SK-N-SH (cell line): ENCODE data around the gene COL9A3. TPM values are rescaled to one million over a fixed set of nuclear protein-coding genes. Genes with fewer than 3 reads are reported as not detected.

ENCODE experiments used
- CTCF ChIA-PET: fragments of 300-600, 350-600 bp; formaldehyde crosslinking; extraction: SDS; loops from one replicate; lab custom pipeline; 2021; lab: Yijun Ruan, JAX
- POLR2A ChIA-PET: fragments of 350-600 bp; sonication (Branson Sonifier 250); formaldehyde crosslinking; extraction: SDS; loops from one replicate; lab custom pipeline; 2020; ENCODE audit warnings: antibody characterized with exemption, inconsistent platforms; lab: Yijun Ruan, JAX
- DNase-seq: peaks from one replicate; pipeline ENCODE4 v3.0.0; 2012
- H2AFZ ChIP-seq: fragments of 200-600 bp; sonication (generic); 2 replicates; pipeline ENCODE4 v1.8.1; 2016; ENCODE audit warnings: antibody characterized with exemption, mild to moderate bottlenecking, low read depth
- H3F3A ChIP-seq: fragments of 200-600 bp; sonication (generic); replicated peaks from 2 replicates; pipeline ENCODE3; 2016; ENCODE audit warnings: antibody characterized with exemption, mild to moderate bottlenecking; ENCODE audit not compliant: insufficient read depth
- H3K27ac ChIP-seq, 2 experiments: fragments of 200-500 bp in 1 of 2; fragments of 200-600 bp in 1 of 2; sonication (Bioruptor generic) in 1 of 2; sonication (generic), shearing (Covaris generic) in 1 of 2; 2 replicates each; pipeline versions ENCODE4 v1.5.1 to v1.6.1; 2014 to 2016; ENCODE audit warnings: low read depth in 2 of 2, inconsistent platforms in 1 of 2, low read length in 1 of 2, mild to moderate bottlenecking in 1 of 2, mixed read lengths in 1 of 2
- H3K27me3 ChIP-seq: fragments of 200-600 bp; sonication (generic), shearing (Covaris generic); 2 replicates; pipeline ENCODE4 v1.6.1; 2016; ENCODE audit warnings: mixed run types; ENCODE audit not compliant: insufficient read depth
- H3K36me3 ChIP-seq, 2 experiments: fragments of 200-500 bp in 1 of 2; fragments of 200-600 bp in 1 of 2; sonication (Bioruptor generic) in 1 of 2; sonication (generic) in 1 of 2; replicated peaks in 1 of 2; 2 replicates each; pipeline versions ENCODE3 to v1.5.1; 2014 to 2016; ENCODE audit warnings: low read length in 1 of 2, mild to moderate bottlenecking in 1 of 2; ENCODE audit not compliant: insufficient read depth in 2 of 2, control insufficient read depth in 1 of 2
- H3K4me1 ChIP-seq, 2 experiments: fragments of 200-500 bp in 1 of 2; fragments of 200-600 bp in 1 of 2; sonication (Bioruptor generic) in 1 of 2; sonication (generic), shearing (Covaris generic) in 1 of 2; 2 replicates each; pipeline versions ENCODE4 v1.5.1 to v1.6.1; 2014 to 2016; ENCODE audit warnings: low read depth in 1 of 2, low read length in 1 of 2, mixed run types in 1 of 2; ENCODE audit not compliant: insufficient read depth in 2 of 2, control insufficient read depth in 1 of 2
- H3K4me2 ChIP-seq: fragments of 200-600 bp; sonication (generic), shearing (Covaris generic); 2 replicates; pipeline ENCODE4 v1.6.1; 2017; ENCODE audit warnings: mixed run types
- H3K4me3 ChIP-seq, 2 experiments: fragments of 200-500 bp in 1 of 2; fragments of 200-600 bp in 1 of 2; sonication (Bioruptor generic) in 1 of 2; sonication (generic), shearing (Covaris generic) in 1 of 2; 2 replicates each; pipeline versions ENCODE4 v1.5.1 to v1.8.1; 2014 to 2016; ENCODE audit warnings: low read depth in 2 of 2, inconsistent platforms in 1 of 2, low read length in 1 of 2, mild to moderate bottlenecking in 1 of 2, mixed read lengths in 1 of 2, moderate library complexity in 1 of 2
- H3K79me2 ChIP-seq: fragments of 200-600 bp; sonication (generic); 2 replicates; pipeline ENCODE4 v1.8.1; 2017; ENCODE audit warnings: mild to moderate bottlenecking; ENCODE audit not compliant: insufficient read depth
- H3K9ac ChIP-seq: fragments of 200-600 bp; sonication (generic); 2 replicates; pipeline ENCODE4 v1.6.1; 2017; ENCODE audit warnings: mixed run types
- H3K9me2 ChIP-seq: fragments of 200-600 bp; sonication (generic); 2 replicates; pipeline ENCODE4 v1.6.1; 2017; ENCODE audit warnings: mixed run types
- H3K9me3 ChIP-seq: fragments of 200-600 bp; sonication (generic); 2 replicates; pipeline ENCODE4 v1.6.1; 2017; ENCODE audit warnings: mixed run types, mild to moderate bottlenecking, moderate library complexity
- H4K20me1 ChIP-seq: fragments of 200-600 bp; sonication (generic); 2 replicates; pipeline ENCODE4 v1.6.1; 2017; ENCODE audit warnings: mild to moderate bottlenecking, mixed run types; ENCODE audit not compliant: insufficient read depth
- CHD2 ChIP-seq: fragments of 150-350 bp; IDR thresholded peaks from 2 replicates; pipeline ENCODE4 v1.6.1; 2018; ENCODE audit warnings: low read length; ENCODE audit not compliant: partially characterized antibody
- CTCF ChIP-seq: fragments of 200-600 bp; sonication (generic); IDR thresholded peaks from 2 replicates; pipeline ENCODE4 v1.6.1; 2017; ENCODE audit warnings: antibody characterized with exemption, mild to moderate bottlenecking, moderate library complexity
- ELF1 ChIP-seq: IDR thresholded peaks from 2 replicates; pipeline ENCODE4 v1.4.0; 2012
- EP300 ChIP-seq, 2 experiments: IDR thresholded peaks; 2 replicates each; pipeline versions ENCODE4 v1.4.0 to v1.6.1; 2012; ENCODE audit warnings: borderline replicate concordance in 1 of 2, low read depth in 1 of 2, low read length in 1 of 2
- EZH2phosphoT487 ChIP-seq: fragments of 200-600 bp; sonication (generic); IDR thresholded peaks from 2 replicates; pipeline ENCODE4 v1.6.1; 2017; ENCODE audit warnings: low read depth, mixed run types, mild to moderate bottlenecking, antibody characterized with exemption, moderate library complexity, borderline replicate concordance
- FOSL2 ChIP-seq: IDR thresholded peaks from 2 replicates; pipeline ENCODE4 v1.4.0; 2012; ENCODE audit warnings: low read depth, mild to moderate bottlenecking, moderate library complexity, borderline replicate concordance
- FOXJ3 ChIP-seq: sonication (generic); formaldehyde crosslinking; IDR thresholded peaks from 2 replicates; pipeline ENCODE4 v1.5.1; 2020; ENCODE audit warnings: mild to moderate bottlenecking, missing genetic modification reagents
- GABPA ChIP-seq: IDR thresholded peaks from 2 replicates; pipeline ENCODE4 v1.4.0; 2012; ENCODE audit warnings: low read depth, mild to moderate bottlenecking
- GATA2 ChIP-seq: sonication (generic); formaldehyde crosslinking; IDR thresholded peaks from 2 replicates; pipeline ENCODE4 v1.5.0; 2020; ENCODE audit warnings: mild to moderate bottlenecking, missing genetic modification reagents
- MXI1 ChIP-seq: IDR thresholded peaks from 2 replicates; pipeline ENCODE4 v1.6.1; 2012; ENCODE audit warnings: mild to moderate bottlenecking, low read depth, low read length, improper control_type of control experiment
- RAD21 ChIP-seq: IDR thresholded peaks from 2 replicates; pipeline ENCODE4 v1.6.1; 2012; ENCODE audit warnings: mild to moderate bottlenecking, low read length
- RXRA ChIP-seq: IDR thresholded peaks from 2 replicates; pipeline ENCODE4 v1.4.0; 2012; ENCODE audit warnings: low read depth, mild to moderate bottlenecking, borderline replicate concordance
- SIN3A ChIP-seq: IDR thresholded peaks from 2 replicates; pipeline ENCODE4 v1.6.1; 2012; ENCODE audit warnings: low read depth, mild to moderate bottlenecking, low read length, moderate library complexity, borderline replicate concordance
- SMC3 ChIP-seq: IDR thresholded peaks from 2 replicates; pipeline ENCODE4 v1.6.1; 2012; ENCODE audit warnings: low read depth, low read length, improper control_type of control experiment
- TAF1 ChIP-seq: IDR thresholded peaks from 2 replicates; pipeline ENCODE4 v1.6.1; 2012; ENCODE audit warnings: low read depth, mild to moderate bottlenecking, low read length, moderate library complexity, borderline replicate concordance
- TCF12 ChIP-seq: IDR thresholded peaks from 2 replicates; pipeline ENCODE4 v1.4.0; 2012
- TEAD4 ChIP-seq: IDR thresholded peaks from 2 replicates; pipeline ENCODE4 v1.4.0; 2012; ENCODE audit warnings: mild to moderate bottlenecking, borderline replicate concordance; ENCODE audit not compliant: insufficient read depth
- USF1 ChIP-seq: IDR thresholded peaks from 2 replicates; pipeline ENCODE4 v1.4.0; 2012; ENCODE audit warnings: low read depth, borderline replicate concordance
- ZBTB33 ChIP-seq: IDR thresholded peaks from 2 replicates; pipeline ENCODE4 v1.4.0; 2012; ENCODE audit warnings: low read depth, borderline replicate concordance
- WGBS: methylation state at CpG from one replicate; pipeline ENCODE4 v1.1.6; 2017; ENCODE audit warnings: low lambda C conversion rate; 5-methylcytosine and 5-hydroxymethylcytosine counted together
- polyA plus RNA-seq, 3 experiments: library from polyadenylated mRNA; depleted of rRNA; stranded (reverse); fragments of >200 nt; gene quantifications; 2 replicates each; pipeline ENCODE4 v1.2.3, GENCODE V29; 2012

The COL9A3 gene
- polyA plus RNA-seq, 1 of the 3 experiments (the other 2 are of a cell fraction): 2.5 TPM

- Histone ChIP-seq H3K4me2 (no peak overlapping the region), H3K4me3 (no peak overlapping the region), H3K79me2 (peaks cover 29% of the 10 kb centered on the region), H3F3A (peaks cover 12% of the 10 kb centered on the region), H3K27ac (no peak overlapping the region), H3K27me3 (no peaks in the 10 kb centered on the region), H3K9ac (no peak overlapping the region), H2AFZ (no peak overlapping the region), H4K20me1 (peaks cover 16% of the 10 kb centered on the region), H3K9me2 (no peaks in the 10 kb centered on the region), H3K36me3 (peaks cover 22 to 35% of the 10 kb centered on the region in 2 experiments), H3K4me1 (peaks cover 14 to 26% of the 10 kb centered on the region in 2 experiments; a peak in 3 of 4 replicates), H3K9me3 (no peaks in the 10 kb centered on the region)
- WGBS: 91% methylated on average over 11 of the region's 15 CpGs
- TF ChIP-seq CHD2 (no peak), TEAD4 (no peak), RXRA (no peak)
- no peak for DNase-seq
- CTCF ChIA-PET: interaction anchor here (1.0 to 3.8 kb wide), 2 partner anchors 10 to 14 kb away, joined by 4 to 17 read pairs; no protein-coding TSS in a partner anchor
- POLR2A ChIA-PET: no interaction called here
Measured at GRCh38 chr20:62801284-62802010, 15.4 kb upstream of the COL9A3 start.

GRCh38 chr20:62802026-62802712, 14.7 kb upstream of the COL9A3 start:
- H3K9ac ChIP-seq: no peak overlapping the region
- H3K4me2 ChIP-seq: no peak overlapping the region
- POLR2A ChIA-PET: no interaction called here
- H3K4me1 ChIP-seq: peaks cover 16 to 30% of the 10 kb centered on the region in 2 experiments; a peak in 3 of 4 replicates
- no peak overlapping the region for H2AFZ ChIP-seq
- CTCF ChIA-PET: interaction anchor here (0.9 to 3.8 kb wide), 2 partner anchors 11 to 14 kb away, joined by 4 to 17 read pairs; partner anchors contain the start of gene COL9A3
- H3K36me3 ChIP-seq: peaks cover 22 to 35% of the 10 kb centered on the region in 2 experiments
- peaks cover 33% of the 10 kb centered on the region for H3K79me2 ChIP-seq
- H3K27me3 ChIP-seq: no peaks in the 10 kb centered on the region
- H3K9me3 ChIP-seq: no peaks in the 10 kb centered on the region
- H3F3A ChIP-seq: peaks cover 12% of the 10 kb centered on the region
- H4K20me1 ChIP-seq: peaks cover 21% of the 10 kb centered on the region
- TF ChIP-seq ZBTB33 (no peak), FOSL2 (no peak), TEAD4 (no peak), EP300 (IDR thresholded peaks at IDR 0.05; ENCODE audit: borderline replicate concordance in 1 of 2, low read depth in 1 of 2, low read length in 1 of 2) (no peak), USF1 (no peak), CTCF (no peak), ELF1 (no peak), SIN3A (no peak), TCF12 (no peak), RXRA (no peak), FOXJ3 (CRISPR knock-in tag) (no peak), SMC3 (no peak), GATA2 (CRISPR knock-in tag) (no peak), TAF1 (no peak), RAD21 (no peak), MXI1 (no peak), GABPA (no peak), EZH2phosphoT487 (no peak)
- H3K4me3 ChIP-seq: no peak overlapping the region
- DNase-seq: no peak
- no peak overlapping the region for H3K27ac ChIP-seq
- WGBS: 91% methylated on average over 14 of the region's 22 CpGs
- no peaks in the 10 kb centered on the region for H3K9me2 ChIP-seq
